ENCODE data around the gene PLXNA4.

DNA sequence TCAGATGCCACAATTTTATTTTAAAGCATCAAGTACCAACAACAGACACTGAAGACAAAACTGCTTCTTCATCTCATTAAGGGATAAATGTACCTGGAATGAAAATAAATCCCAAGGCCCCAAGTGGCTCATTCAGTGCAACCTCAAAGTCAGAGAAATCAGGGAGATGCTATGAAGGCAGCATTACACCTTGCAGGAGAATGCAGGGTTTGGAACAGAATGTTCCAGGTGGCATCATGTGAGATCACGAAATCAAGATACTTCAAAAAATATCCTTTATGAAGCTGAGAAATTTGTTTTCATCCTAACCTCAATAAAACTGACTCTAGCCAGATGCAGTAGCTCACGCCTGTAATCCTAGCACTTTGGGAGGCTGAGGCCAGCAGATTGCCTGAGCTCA lies 477.1 kb downstream of the PLXNA4 start:
- TF ChIP-seq, protein P1, sequence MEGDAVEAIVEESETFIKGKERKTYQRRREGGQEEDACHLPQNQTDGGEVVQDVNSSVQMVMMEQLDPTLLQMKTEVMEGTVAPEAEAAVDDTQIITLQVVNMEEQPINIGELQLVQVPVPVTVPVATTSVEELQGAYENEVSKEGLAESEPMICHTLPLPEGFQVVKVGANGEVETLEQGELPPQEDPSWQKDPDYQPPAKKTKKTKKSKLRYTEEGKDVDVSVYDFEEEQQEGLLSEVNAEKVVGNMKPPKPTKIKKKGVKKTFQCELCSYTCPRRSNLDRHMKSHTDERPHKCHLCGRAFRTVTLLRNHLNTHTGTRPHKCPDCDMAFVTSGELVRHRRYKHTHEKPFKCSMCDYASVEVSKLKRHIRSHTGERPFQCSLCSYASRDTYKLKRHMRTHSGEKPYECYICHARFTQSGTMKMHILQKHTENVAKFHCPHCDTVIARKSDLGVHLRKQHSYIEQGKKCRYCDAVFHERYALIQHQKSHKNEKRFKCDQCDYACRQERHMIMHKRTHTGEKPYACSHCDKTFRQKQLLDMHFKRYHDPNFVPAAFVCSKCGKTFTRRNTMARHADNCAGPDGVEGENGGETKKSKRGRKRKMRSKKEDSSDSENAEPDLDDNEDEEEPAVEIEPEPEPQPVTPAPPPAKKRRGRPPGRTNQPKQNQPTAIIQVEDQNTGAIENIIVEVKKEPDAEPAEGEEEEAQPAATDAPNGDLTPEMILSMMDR (IDR thresholded peaks at IDR 0.05) = no peak
- TF ChIP-seq TCF7L2 (IDR thresholded peaks at IDR 0.05; ENCODE audit: low read depth, low read length) = no peak

Measured in Panc1 (cell line).